ENCODE measurements around the gene RNF149. TPM values are rescaled to one million over a fixed set of nuclear protein-coding genes. Genes with fewer than 3 reads are reported as not detected.

RNF149 gene
- total RNA-seq, 1 donor = 73.1 TPM

GRCh38 chr2:101234169-101234938 is 74.1 kb downstream of the RNF149 start:
- no peaks in the 10 kb centered on the region for H4K20me1 ChIP-seq (ENCODE audit: insufficient read depth, low read length)
- TF ChIP-seq CTCF (IDR thresholded peaks at IDR 0.05; ENCODE audit: extremely low read depth, low read depth, low read length) = no peak
- H3K79me2 ChIP-seq (ENCODE audit: insufficient read depth, low read length) = no peaks in the 10 kb centered on the region
- no peak overlapping the region for H3K4me3 ChIP-seq (ENCODE audit: insufficient read depth, low read length)
- H3K9me3 ChIP-seq (ENCODE audit: low read depth, low read length) = no peaks in the 10 kb centered on the region
- no peaks in the 10 kb centered on the region for H3K4me1 ChIP-seq (ENCODE audit: insufficient read depth, low read length)
- no peaks in the 10 kb centered on the region for H3K36me3 ChIP-seq (ENCODE audit: insufficient read depth, low read length)
- H3K4me2 ChIP-seq (ENCODE audit: insufficient read depth, low read length) = no peak overlapping the region
- no peaks in the 10 kb centered on the region for H3K27me3 ChIP-seq (ENCODE audit: insufficient read depth, low read length)
- H2AFZ ChIP-seq (ENCODE audit: low read length) = no peak overlapping the region
- H3K27ac ChIP-seq (ENCODE audit: low read depth, low read length) = no peak overlapping the region
- DNase-seq (ENCODE audit: insufficient read length, low spot score, missing footprints) = no peak

- no peaks in the 10 kb centered on the region for H3K79me2 ChIP-seq (ENCODE audit: insufficient read depth, low read length)
- no peak for DNase-seq (ENCODE audit: insufficient read length, low spot score, missing footprints)
- H3K4me2 ChIP-seq (ENCODE audit: insufficient read depth, low read length) = no peak overlapping the region
- no peak for TF ChIP-seq CTCF (IDR thresholded peaks at IDR 0.05; ENCODE audit: extremely low read depth, low read depth, low read length)
- H3K9me3 ChIP-seq (ENCODE audit: low read depth, low read length) = no peaks in the 10 kb centered on the region
- H3K27ac ChIP-seq (ENCODE audit: low read depth, low read length) = no peak overlapping the region
- H3K36me3 ChIP-seq (ENCODE audit: insufficient read depth, low read length) = no peaks in the 10 kb centered on the region
- H4K20me1 ChIP-seq (ENCODE audit: insufficient read depth, low read length) = no peaks in the 10 kb centered on the region
- no peak overlapping the region for H3K4me3 ChIP-seq (ENCODE audit: insufficient read depth, low read length)
- no peak overlapping the region for H2AFZ ChIP-seq (ENCODE audit: low read length)
- H3K27me3 ChIP-seq (ENCODE audit: insufficient read depth, low read length) = no peaks in the 10 kb centered on the region
- H3K4me1 ChIP-seq (ENCODE audit: insufficient read depth, low read length) = no peaks in the 10 kb centered on the region
Observed at GRCh38 chr2:101232770-101233169, 75.7 kb downstream of the RNF149 start.

GRCh38 chr2:101231937-101232730 is 76.4 kb downstream of the RNF149 start:
- Histone ChIP-seq H3K36me3 (ENCODE audit: insufficient read depth, low read length) (no peaks in the 10 kb centered on the region), H4K20me1 (ENCODE audit: insufficient read depth, low read length) (no peaks in the 10 kb centered on the region)

More at GRCh38 chr2:101231937-101232730, 76.4 kb downstream of the RNF149 start:
- no peak overlapping the region for H2AFZ ChIP-seq (ENCODE audit: low read length)
- TF ChIP-seq CTCF (IDR thresholded peaks at IDR 0.05; ENCODE audit: extremely low read depth, low read depth, low read length) = no peak
- no peaks in the 10 kb centered on the region for H3K27me3 ChIP-seq (ENCODE audit: insufficient read depth, low read length)
- no peaks in the 10 kb centered on the region for H3K79me2 ChIP-seq (ENCODE audit: insufficient read depth, low read length)
- H3K4me3 ChIP-seq (ENCODE audit: insufficient read depth, low read length) = no peak overlapping the region
- no peaks in the 10 kb centered on the region for H3K4me1 ChIP-seq (ENCODE audit: insufficient read depth, low read length)
- H3K27ac ChIP-seq (ENCODE audit: low read depth, low read length) = no peak overlapping the region
- H3K4me2 ChIP-seq (ENCODE audit: insufficient read depth, low read length) = no peak overlapping the region
- DNase-seq (ENCODE audit: insufficient read length, low spot score, missing footprints) = no peak
- no peaks in the 10 kb centered on the region for H3K9me3 ChIP-seq (ENCODE audit: low read depth, low read length)

Measured in osteoblast (primary cell).